Inflammatory macrophage (primary cell): ENCODE data around the gene CABS1.

Experiments
- DNase-seq, 2 donors: peaks; one replicate each; pipeline ENCODE4 v3.0.0-alpha.2; 2020 to 2022
- total RNA-seq, 18 experiments: gene quantifications; one replicate each; lab custom pipeline; 2026; ENCODE audit warnings: mixed read lengths in 6 of 18, inconsistent platforms in 2 of 18; lab: John Stamatoyannopoulos, UW

Gene CABS1
- total RNA-seq: 0 to 0.07 (median 0) reads per million in 18 experiments

DNA sequence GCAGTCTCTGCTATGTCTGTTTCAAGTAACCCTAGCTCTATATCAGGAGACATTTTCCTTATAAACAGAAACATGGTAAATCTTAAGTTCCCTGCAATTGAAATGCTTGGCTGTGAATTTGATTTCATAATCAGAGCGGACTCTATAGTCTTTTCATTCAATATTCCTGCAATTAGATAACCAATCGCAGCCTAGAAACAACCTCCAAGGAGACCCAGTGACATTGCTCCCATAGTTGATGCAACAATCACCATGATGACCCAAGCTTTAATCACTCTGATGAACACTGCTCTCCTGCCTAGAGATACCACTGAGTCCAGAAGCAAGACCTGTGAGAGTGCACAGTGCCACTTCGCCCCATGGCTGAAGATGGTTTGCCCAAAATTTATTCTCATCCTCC is at the start of gene CABS1:
CABS1 (plus strand) TSS at position 301 of the 400 bp plus-strand sequence; CDS start at position 360, 59 bp downstream.
- DNase-seq: no peak

DNA sequence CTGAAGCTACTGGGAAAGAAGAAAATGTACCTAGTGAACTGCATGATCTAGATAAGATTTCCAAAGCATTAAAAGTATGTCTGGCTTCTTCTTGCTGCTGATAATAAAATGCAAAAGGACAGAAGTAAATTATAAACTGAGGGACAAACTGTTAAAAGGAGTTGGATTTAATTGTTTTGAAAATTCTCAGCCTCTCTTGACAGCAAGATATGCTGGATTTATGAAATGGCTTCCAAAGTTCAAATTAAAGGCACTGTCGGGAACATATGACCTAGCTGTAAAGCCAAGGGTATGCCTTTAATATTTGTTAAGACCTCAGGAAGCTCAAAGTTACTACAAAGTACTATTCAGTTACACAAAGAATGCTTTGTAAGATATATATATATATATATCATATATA is 46.1 kb upstream of the CABS1 start:
- no peak for DNase-seq

DNA sequence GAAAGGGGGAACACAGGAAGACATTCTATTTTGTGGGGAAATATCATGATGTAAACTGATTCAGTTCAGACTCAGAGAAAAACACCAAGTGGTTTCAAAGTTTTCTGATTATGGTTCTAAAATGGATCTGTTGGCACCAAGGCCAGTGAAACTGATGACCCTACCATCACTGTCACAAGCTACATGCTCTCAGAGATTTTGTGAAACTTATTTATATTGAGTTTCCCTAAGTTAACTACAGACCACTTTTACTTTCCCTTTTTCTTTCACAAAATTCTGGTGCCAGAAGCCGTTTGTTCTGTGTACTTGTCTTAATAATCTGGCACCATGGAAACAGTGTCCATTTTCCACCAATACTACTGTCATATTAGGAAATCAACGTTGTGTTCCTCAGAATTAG is 43.4 kb upstream of the CABS1 start:
- DNase-seq: no peak

DNA sequence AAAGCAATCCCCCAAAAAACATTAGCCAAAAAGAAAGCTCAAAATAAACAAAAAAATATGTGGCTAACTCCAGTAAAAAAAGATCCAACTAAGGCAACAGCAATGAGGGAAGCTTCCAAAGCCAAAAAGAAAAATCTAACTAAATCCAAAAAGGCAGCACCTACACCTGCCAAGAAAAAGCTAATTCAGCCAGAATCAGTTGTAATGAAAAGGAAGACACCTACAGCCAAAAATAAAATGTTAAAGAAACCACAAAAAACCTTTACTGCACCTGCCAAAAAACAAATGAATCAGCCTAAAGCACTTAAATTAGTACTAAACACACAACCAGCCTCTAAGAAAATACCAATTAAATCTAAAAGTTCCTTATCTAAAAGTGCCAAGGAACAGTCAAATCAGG is 37.2 kb upstream of the CABS1 start:
- DNase-seq: no peak

DNA sequence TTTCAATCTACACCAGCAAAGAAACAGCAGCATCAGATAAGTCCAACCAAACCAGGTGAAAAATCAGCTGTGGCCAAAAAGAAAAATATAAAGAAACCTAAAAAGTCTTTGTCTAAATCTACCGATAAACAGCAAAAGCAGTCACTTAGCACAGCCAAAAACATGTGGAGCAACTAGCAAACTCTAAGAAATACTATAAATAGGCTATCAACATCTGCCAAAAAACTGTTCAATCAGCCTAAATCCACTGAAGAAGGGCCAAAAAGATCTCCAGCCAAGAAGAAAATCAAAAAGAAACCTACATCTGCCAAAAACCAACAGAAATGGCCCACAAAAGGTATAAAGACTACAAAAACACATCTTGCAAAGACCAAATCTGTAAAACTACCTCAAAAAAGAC is 36.7 kb upstream of the CABS1 start:
- no peak for DNase-seq

DNA sequence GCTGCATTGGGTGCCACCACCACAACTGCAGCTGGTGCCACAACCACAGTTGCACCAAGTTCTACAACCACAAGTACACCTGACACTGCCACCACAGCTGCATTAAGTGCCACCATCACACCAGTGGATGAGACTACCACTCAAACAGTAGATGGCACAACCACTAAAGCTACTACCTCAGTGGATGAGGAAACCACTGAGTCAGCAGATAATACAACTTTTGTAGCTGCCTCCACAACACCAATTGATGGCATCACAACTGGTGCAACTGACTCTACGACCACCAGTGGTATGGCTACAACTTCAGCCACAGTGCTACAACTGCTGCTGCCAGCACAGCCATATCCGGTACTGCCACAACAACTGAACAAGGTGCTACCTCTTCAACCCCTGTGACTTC is 35.1 kb upstream of the CABS1 start:
- no peak for DNase-seq

DNA sequence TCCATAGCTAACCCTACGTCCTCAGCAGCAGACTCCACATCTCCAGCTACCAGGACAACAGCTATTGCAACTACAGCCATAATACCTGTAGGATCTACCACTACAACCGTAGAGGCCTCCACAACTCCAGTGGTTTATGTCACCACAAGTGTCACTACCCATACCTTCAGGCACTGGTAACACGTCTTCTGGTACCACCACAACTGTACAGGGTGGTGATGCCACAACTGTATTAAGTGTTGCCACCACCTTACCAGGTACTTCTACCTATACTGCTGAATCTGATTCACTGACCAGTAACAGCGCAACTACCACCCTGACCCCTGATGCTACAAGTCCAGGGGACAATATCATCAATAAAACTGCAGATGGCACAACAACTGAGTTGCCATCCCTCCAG is 34.6 kb upstream of the CABS1 start:
- no peak for DNase-seq

DNA sequence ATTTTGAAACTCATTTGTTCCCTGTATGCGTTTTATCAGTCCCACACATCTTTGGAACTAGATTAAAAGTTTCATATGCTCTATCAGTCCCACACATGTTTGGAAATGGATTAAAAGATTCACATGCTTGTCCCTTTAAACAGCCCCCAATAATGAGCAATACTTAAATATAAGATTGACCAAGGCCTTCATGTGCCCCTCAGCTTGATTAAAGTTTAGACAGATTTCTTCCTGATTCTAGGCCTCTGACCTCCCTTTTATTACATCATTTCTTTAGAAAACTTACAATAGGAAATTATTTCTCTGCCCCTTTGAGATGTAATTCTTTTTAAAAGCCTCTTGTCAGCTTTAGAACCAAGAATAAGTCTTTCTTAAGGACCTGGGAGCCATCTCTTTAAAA is 31.7 kb upstream of the CABS1 start:
- no peak for DNase-seq

DNA sequence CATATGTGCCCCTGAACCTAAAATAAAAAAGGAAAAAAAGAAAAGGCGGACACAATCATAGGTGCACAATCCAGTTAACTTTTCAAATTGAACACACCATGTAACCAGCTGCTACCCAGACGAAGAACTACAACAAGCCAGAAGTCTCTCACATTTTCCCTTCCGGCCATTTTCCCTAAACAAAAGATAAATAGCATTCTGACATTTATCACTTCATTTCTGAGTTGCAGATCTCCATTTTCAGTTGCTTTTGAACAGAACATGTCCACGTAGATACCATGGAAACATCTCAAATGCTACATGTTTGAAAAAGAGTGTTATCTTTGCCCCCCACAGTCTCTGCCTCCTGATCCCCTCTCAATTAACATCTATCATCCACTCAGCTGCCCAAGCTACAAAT is 29.2 kb upstream of the CABS1 start:
- no peak for DNase-seq

DNA sequence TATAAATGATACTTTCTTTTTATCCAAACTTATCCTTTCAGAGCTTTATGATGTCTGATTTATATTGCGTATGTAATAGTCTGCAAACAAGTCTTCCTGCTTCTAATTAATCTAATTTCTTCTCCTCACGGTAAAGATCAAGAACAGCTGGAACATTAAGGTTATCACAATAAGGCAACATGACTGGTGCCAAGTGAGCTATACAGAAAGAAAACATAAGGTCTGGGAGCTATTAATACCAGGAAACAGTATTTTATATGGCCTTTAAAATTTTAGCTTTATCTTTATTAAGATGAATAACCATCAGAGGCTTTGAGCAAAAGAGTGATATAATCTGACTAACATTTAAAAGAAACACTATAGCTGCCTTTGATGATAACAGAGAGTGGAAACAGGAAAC is 28.7 kb upstream of the CABS1 start:
- no peak for DNase-seq

DNA sequence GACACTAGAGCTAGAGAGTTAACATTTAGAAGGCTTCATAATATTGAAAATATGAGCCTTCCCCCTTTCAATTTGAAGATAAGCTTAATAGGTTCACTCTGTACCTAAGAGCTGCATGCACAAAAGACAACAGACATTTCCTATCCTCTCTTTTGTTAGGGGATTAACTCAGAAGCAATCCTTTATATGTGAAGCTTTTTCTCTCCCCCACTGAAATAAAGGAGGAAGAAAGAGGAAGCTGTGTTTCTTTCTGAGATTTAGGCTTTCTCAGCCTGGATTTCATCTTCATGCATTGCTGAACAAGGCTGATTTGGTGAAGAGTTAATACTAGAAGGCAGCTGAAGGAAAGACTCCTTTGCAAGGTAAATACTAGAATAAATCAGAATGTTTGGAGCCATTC is 21.0 kb upstream of the CABS1 start:
- DNase-seq: no peak

DNA sequence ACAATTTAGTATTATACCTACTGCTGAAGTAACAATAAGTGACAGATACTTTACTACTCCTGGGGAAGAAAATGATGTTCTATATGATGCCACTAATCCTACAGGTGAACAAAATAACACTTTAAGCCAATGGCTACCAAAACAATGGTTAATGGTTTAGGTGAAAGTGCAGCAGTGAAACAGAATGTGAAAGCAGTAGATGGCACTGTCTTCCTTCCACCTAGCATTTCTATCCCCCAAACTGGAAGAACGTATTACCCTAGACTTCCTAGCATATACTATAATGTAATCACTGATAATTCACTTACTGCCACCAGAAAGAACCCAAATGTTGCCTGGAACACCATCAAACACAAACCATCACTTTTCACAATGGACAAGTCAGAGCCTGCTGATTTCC is 18.9 kb upstream of the CABS1 start:
- DNase-seq: no peak

DNA sequence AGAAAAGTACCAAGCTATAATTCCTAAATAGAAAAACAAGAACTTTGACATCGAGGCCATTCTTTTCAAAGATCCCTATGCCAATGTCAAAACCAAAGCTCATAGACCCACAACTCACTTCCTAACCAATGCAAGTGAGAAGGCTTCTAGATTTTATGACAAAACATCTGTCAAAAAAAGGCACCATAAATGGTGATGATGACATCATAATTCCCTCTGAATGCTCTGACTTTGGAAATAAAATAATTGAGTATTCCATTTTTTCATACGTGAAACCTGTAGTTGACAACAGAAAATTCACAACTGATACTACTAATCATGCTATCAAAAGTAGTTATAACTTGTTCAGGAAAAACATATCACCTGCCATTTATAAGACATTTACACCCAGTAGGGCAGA is 8.7 kb upstream of the CABS1 start:
- DNase-seq: no peak

DNA sequence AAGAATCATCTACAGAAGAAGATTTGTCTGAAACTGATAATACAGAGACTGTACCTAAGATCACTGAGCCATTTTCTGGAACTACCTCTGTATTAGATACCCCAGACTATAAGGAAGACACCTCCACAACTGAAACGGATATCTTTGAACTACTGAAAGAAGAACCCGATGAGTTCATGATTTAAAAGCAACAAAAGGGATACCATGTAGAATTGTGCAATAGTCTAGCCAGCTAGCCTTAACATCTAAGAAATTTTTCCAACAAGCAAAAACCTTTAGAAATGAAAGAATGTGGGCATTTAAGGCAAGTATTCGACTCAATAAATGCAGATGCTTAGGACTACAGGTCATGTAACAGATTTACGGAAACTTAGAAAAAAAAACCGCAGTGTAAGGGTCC is 1.3 kb downstream of the CABS1 start:
- no peak for DNase-seq

DNA sequence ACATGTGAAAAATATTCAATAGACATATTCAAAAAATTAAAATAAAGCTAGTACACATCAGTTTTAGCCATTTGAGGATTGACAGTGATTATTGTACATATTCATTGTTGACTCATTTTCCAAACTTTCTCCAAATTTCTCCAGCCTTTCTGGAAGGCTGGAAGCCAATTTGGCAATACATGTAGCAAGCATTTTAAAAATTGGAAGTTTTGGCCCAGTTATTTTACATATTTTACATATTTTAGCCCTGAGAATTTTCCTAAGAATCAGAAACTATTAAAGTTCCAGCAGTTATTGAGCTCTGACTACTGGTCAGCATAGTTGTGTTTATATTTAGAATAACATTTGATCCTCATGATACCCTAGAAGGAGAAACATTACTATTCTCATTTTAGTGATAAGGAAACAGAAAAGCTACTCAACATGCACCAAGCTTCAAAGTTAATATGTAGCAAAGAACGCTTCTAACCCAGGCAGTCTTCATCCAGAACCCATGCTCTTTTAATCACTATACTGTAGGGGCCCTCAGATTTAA is 3.2 kb downstream of the CABS1 start:
- no peak for DNase-seq

DNA sequence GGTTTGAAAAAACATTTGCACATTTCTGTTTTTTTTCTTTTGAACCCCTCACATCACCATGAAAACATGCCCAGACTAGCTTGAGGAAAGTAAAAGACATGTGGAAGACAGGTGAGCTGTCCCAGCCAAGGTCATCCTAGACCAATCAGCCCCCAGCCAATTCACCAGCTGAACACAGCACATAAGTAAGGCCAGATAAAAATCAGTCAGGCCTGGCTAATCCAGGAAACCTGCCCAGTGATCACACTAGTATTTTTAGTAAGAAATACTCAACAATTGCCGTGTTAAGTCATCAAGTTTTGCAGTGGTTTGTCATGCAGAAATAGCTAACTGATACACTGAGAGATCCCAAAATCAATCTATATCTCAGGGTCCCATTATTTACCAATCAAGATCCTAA is 21.4 kb downstream of the CABS1 start:
- DNase-seq: no peak

DNA sequence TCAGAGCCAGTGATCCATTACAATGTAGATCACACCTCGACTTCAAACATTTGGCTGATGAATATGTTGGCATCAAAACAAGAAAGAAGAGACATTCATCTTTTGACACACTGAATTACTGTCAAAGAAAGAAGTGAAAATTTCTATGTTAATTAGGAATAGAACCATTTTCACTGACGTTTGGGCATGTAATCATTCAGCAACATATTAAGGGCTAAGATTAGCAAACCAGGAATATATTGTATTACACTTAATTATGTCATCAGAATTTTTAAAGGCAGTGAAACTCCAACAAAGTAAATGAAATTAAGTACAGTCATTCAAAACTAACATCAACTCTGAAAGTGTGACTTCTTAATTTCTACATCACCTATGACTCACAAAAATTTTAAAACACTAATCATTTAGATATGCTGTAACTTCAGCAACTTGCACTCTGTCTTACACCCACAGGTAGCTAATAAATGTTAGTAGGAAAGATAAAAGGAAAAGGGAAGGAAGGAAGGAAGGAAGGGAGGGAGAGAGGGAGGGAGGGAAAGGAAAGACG is 24.4 kb downstream of the CABS1 start:
- no peak for DNase-seq

DNA sequence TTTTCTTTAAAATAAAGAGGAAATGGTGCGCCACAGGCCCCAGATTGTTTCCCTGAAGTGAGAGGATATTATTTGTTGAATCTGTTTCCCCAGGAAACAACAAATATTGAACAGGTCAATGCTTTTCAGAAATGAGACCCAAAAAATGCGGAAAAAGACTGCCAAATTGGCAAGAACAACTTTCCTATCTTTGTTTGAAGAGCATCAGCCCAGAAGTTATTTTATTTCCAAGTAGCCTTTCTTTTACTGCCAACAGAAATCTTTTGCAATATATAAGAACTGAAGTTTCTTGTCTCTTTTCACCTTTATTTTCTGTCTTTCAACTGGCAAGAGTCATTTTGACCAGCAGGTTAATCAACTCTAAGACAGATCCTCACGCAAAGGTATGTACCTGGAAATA is 25.7 kb downstream of the CABS1 start, which contains the start of gene SMR3A:
SMR3A (plus strand) TSS at position 301 of the 400 bp plus-strand sequence. CDS start 1,356 bp downstream, outside the sequence.
- no peak for DNase-seq

DNA sequence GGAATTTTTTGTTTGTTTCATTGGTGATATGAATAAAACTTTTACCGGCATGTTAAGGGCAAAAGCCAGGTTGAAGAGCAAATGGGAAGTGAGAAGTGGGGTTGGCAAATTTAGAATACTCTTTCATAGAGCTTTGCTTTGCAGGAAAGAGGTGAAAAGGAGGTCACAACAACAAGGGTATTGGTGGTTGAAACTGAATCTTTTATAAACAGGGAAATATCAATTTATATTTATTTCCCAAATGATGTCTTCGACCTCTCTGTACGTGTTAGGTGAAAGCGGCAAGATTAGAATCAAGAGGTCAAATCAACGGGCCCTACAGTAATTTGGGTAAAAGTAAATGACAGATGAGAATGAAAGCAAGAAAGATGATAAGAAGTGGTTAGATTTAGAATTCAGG is 29.2 kb downstream of the CABS1 start:
- DNase-seq: no peak

DNA sequence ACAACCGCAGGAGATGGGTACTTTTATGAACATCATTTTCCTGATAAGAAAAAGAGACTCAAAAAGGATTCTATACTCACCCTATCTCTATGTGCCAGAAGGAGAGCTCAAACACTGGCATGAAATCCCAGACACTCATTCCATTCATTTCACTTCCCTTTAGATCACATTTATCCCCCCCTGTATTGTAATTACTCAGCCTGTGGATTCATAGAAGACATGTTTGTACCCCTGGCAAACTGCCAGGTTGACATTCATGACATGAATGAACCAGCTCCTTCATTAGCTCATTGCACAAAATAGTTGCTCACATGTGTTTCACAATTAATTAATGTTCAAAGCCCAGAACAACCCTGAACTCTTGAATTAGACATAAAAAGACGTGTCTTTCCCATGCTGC is 30.7 kb downstream of the CABS1 start:
- DNase-seq: no peak

DNA sequence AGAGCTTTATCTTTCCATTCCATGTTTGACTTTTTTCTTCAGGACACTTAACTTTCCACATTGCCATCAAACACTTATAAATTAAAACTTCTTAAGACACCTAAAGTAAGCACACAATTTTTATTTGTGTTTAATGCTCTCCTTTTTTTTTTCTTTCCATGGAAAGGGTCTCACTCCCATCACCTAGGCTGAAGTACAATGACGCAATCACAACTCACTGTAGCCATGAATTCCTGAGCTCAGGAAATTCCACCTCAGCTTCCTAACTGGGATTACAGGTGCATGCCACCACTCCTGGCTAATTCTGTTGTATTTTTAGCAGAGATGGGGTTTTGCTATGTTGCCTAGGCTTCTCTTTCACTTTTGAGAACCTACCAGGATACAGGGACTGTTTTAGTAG is 33.0 kb downstream of the CABS1 start:
- no peak for DNase-seq

DNA sequence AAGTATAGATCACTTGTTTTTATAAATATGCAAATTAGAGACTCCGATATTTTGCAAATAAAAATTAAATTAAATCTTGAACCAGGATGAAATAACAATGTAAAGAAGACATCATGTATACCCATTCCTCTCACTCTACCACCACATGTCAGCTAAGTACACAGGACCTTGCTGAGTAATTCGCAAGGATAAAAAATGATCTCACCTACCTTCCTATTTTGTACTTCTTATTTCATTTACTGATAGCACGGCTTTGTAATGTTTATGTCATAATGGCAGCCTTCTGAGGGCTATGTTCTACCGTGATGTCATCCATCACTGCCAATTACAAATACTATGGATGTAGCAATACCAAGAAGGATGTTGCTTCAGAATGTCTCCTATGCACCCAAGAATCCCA is 37.2 kb downstream of the CABS1 start:
- DNase-seq: no peak

DNA sequence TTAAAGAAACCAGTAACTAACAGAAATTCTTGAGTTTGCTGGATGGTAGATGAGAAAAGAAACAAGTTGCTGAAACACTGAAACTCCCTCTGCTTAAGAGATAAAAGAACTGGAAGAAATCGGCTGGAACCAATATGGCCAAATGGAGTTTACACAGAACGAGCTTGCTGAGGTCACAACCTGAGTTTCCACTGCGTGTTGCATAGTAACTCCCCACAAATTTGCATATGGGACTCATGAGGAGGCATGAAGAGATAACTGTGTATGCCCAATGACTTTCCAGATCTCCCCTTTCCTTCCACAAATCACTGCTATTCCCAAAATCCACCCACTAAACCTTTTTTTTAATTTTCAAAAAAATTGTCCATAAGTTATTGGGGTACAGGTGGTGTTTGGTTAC is 38.0 kb downstream of the CABS1 start:
- DNase-seq: no peak

DNA sequence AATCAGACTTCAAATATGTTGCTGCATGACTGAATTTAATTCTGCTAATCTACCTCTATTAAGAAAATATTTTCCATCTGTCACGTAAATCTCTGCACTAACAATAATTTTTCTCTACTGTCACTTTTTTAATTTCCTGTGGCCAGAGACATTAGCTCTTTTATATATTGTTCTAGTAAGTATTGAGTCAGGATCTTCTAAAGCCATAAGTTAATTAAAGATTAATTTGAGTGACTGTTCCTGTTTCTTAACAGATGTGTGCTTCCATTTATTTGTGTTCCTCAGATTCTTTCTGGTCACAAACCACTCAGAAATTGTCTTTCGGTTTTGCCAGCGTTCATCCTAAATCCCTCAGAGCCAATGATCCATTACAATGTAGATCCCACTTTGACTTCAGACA is 45.8 kb downstream of the CABS1 start:
- DNase-seq: no peak

DNA sequence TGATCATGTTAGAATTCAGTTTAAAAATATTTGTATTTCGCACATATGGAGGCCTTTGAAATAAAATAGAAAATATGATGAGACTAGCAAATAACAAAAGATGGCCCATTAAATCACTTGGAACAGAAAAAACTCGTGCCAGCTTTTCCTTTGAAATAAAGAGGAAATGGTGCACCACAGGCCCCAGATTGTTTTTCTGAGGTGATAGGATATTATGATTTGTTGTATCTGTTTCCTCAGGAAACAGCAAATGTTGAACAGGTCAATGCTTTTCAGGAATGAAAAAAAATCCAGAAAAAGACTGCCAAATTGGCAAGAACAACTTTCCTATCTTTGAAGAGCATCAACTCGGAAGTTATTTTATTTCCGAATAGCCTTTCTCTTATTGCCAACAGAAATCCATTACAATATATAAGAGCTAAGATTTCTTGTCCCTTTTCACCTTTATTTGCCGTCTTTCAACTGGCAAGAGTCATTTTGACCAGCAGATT is 48.0 kb downstream of the CABS1 start, which contains the start of gene SMR3B:
SMR3B (plus strand) TSS at position 441 of the 491 bp plus-strand sequence. CDS start 1,380 bp downstream, outside the sequence.
- no peak for DNase-seq
